Measurements from ENCODE around the gene RAB28. TPM values are rescaled to one million over a fixed set of nuclear protein-coding genes. Genes with fewer than 3 reads are reported as not detected.

Gene RAB28
- total RNA-seq, 1 experiment from 2014 or later = 17.1 TPM

GRCh38 chr4:13403833-13404232, 80.3 kb downstream of the RAB28 start (continued):
- TF ChIP-seq ZSCAN18 (CRISPR knock-in tag; IDR thresholded peaks at IDR 0.05) = no peak
- TF ChIP-seq E2F5 (CRISPR knock-in tag; IDR thresholded peaks at IDR 0.05) = no peak
- no peak for TF ChIP-seq USF1 (CRISPR knock-in tag; IDR thresholded peaks at IDR 0.05)
- TF ChIP-seq CREM (CRISPR knock-in tag; IDR thresholded peaks at IDR 0.05) = no peak
- TF ChIP-seq SMAD4 (CRISPR knock-in tag; IDR thresholded peaks at IDR 0.05) = no peak
- TF ChIP-seq NFATC4 (CRISPR knock-in tag; IDR thresholded peaks at IDR 0.05) = no peak
- TF ChIP-seq ZNF138 (CRISPR knock-in tag; conservative IDR thresholded peaks at IDR 0.05) = no peak
- TF ChIP-seq ARID4B (CRISPR knock-in tag; IDR thresholded peaks at IDR 0.05; ENCODE audit: borderline replicate concordance) = no peak
- TF ChIP-seq GRHL2 (CRISPR knock-in tag; IDR thresholded peaks at IDR 0.05; ENCODE audit: insufficient replicate concordance, severe bottlenecking) = no peak
- no peak for TF ChIP-seq FOXP1 (CRISPR knock-in tag; IDR thresholded peaks at IDR 0.05; ENCODE audit: borderline replicate concordance)
- TF ChIP-seq FOXK1 (CRISPR knock-in tag; IDR thresholded peaks at IDR 0.05) = no peak
- no peak for TF ChIP-seq ETV6 (CRISPR knock-in tag; IDR thresholded peaks at IDR 0.05)

- DNase-seq (ENCODE audit: low spot score) (no peak), ATAC-seq (no peak)
- no peaks in the 10 kb centered on the region for H3K4me1 Mint-ChIP-seq
- no peaks in the 10 kb centered on the region for H3K27me3 Mint-ChIP-seq (ENCODE audit: low read depth)
- CTCF ChIA-PET = interaction anchor here (1.0 kb wide), 1 partner anchor 28 kb away, joined by 3 read pairs; no protein-coding TSS in a partner anchor
- peaks cover 3% of the 10 kb centered on the region for H3K36me3 Mint-ChIP-seq
- no peak overlapping the region for H3K4me3 Mint-ChIP-seq
- TF ChIP-seq ZNF121 (CRISPR knock-in tag; IDR thresholded peaks at IDR 0.05) = no peak
- TF ChIP-seq RELA (CRISPR knock-in tag; IDR thresholded peaks at IDR 0.05; ENCODE audit: borderline replicate concordance) = no peak
- no peak for TF ChIP-seq ZNF416 (CRISPR knock-in tag; IDR thresholded peaks at IDR 0.05)
- no peak for TF ChIP-seq ZNF263 (CRISPR knock-in tag; IDR thresholded peaks at IDR 0.05; ENCODE audit: low read depth)
- TF ChIP-seq PRDM15 (CRISPR knock-in tag; IDR thresholded peaks at IDR 0.05) = no peak
- TF ChIP-seq ZBTB43 (CRISPR knock-in tag; IDR thresholded peaks at IDR 0.05) = no peak
- TF ChIP-seq ZSCAN18 (CRISPR knock-in tag; IDR thresholded peaks at IDR 0.05) = no peak
- TF ChIP-seq ZNF425 (CRISPR knock-in tag; conservative IDR thresholded peaks at IDR 0.05) = no peak
- no peak for TF ChIP-seq FOXP1 (CRISPR knock-in tag; IDR thresholded peaks at IDR 0.05; ENCODE audit: borderline replicate concordance)
- no peak overlapping the region for H3K27ac Mint-ChIP-seq
- POLR2A ChIA-PET = no interaction called here
- peaks cover 10% of the 10 kb centered on the region for H3K9me3 Mint-ChIP-seq
These were observed 80.8 kb downstream of the RAB28 start for GRCh38 chr4:13403326-13403725.
